Dendritic cell treated with granulocyte-macrophage colony-stimulating factor and Interleukin-4, amounts not matched to agents 40 ng/mL and 50 ng/mL, for 4 days (primary cell): ENCODE results near the gene MBP.

Experiments
- H3K27ac Mint-ChIP-seq: one replicate; pipeline ENCODE4 v1.8.0; 2022; ENCODE audit warnings: mild to moderate bottlenecking, mixed read lengths
- H3K27me3 Mint-ChIP-seq: one replicate; pipeline ENCODE4 v1.8.0; 2022; ENCODE audit warnings: mild to moderate bottlenecking, mixed read lengths
- H3K36me3 Mint-ChIP-seq: one replicate; pipeline ENCODE4 v1.8.0; 2022; ENCODE audit warnings: low read depth, mixed read lengths
- H3K4me1 Mint-ChIP-seq: one replicate; pipeline ENCODE4 v1.8.0; 2022; ENCODE audit warnings: low read depth, mixed read lengths
- H3K4me3 Mint-ChIP-seq: one replicate; pipeline ENCODE4 v1.8.0; 2022; ENCODE audit warnings: mild to moderate bottlenecking, moderate library complexity, mixed read lengths
- H3K9me3 Mint-ChIP-seq: one replicate; pipeline ENCODE4 v1.8.0; 2022; ENCODE audit warnings: mixed read lengths
- intact Hi-C: fragments of 100-400 bp; cut with micrococcal nuclease; formaldehyde crosslinking; loops from one replicate; pipeline ENCODE4 v1.15.0; 2022

Gene MBP

GRCh38 chr18:76931171-76931570, 201.4 kb downstream of the MBP start:
- no peak overlapping the region for H3K4me3 Mint-ChIP-seq
- H3K27ac Mint-ChIP-seq: no peak overlapping the region
- H3K36me3 Mint-ChIP-seq: peaks cover 65% of the 10 kb centered on the region
- H3K27me3 Mint-ChIP-seq: no peaks in the 10 kb centered on the region
- H3K4me1 Mint-ChIP-seq: no peaks in the 10 kb centered on the region
- H3K9me3 Mint-ChIP-seq: no peaks in the 10 kb centered on the region
- intact Hi-C loops: no loop called here
